C4-2B (cell line): ENCODE data around the gene PHKA1.

ENCODE experiments used
- H3K27ac ChIP-seq: fragments of 450-650 bp; 2 replicates; pipeline ENCODE4 v1.5.1; 2017
- CTCF ChIP-seq: fragments of 450-650 bp; conservative IDR thresholded peaks from 2 replicates; pipeline ENCODE4 v1.5.1; 2017; ENCODE audit warnings: mild to moderate bottlenecking
- ZFX ChIP-seq: fragments of 450-650 bp; IDR thresholded peaks from 2 replicates; pipeline ENCODE4 v1.6.1; 2017

Gene PHKA1

GRCh38 chrX:72662020-72662747 lies 51.9 kb downstream of the PHKA1 start:
- H3K27ac ChIP-seq, result no peak overlapping the region
- TF ChIP-seq CTCF (no peak), ZFX (no peak)

DNA sequence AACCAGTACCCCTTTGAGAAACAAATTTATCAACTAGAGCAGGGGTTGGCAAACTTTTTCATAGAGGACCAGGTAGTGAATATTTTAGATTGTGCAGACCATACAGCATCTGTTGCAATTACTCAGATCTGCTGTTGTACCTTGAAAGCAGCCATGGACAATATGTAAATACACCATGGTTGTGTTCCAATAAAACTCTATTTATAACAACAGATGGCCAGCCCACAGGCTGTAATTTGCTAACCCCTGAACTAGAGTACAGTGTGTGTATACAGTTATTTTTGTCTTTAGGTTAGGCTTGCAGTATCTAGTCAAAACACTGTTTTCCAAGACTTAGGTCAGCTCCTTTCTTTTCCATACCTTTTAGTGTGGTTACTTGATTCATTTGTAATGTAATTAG lies 54.4 kb downstream of the PHKA1 start:
- TF ChIP-seq ZFX (no peak), CTCF (no peak)
- no peak overlapping the region for H3K27ac ChIP-seq

DNA sequence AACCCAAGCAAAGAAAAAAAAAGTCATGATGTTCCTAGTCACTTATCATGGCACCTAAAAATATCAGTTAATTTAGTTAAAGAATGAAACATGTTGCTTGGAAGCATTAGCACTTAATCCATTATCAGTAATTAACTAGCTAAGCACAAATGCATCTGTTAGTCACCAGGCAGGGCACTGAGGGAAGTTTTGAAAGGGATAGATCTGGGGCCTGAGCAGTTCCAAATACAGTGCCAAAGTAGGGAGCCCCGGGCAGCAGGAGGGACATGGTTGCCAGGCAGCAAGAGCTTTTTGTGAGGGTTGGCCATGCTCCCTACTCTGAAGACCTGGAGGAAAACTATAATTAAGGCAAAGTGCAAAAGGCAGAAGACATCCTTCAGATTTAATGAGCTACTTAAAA lies 62.0 kb downstream of the PHKA1 start:
- TF ChIP-seq ZFX (no peak), CTCF (no peak)
- no peak overlapping the region for H3K27ac ChIP-seq

- TF ChIP-seq CTCF (no peak), ZFX (no peak)
- no peak overlapping the region for H3K27ac ChIP-seq
Observed at GRCh38 chrX:72644946-72645345, 69.2 kb downstream of the PHKA1 start.

DNA sequence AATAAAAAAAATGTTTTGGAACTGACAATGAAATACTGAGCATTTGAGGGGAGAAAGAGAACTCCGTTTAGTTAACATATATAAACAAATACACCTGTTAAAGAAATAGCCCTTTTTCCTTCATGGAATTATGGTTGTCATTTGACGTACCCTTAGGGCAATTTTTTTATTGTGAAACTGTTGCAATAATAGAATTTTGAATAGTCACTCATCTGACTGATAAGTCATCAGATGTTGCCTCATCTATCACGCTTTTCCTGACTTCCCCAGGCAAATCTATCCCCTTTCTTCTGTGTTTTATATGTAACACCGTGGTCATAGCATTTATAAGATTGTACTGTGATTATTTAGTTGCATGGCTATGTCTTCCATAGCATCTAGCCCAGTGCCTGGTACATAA lies 72.5 kb downstream of the PHKA1 start:
- H3K27ac ChIP-seq, result no peak overlapping the region
- TF ChIP-seq CTCF (no peak), ZFX (no peak)

DNA sequence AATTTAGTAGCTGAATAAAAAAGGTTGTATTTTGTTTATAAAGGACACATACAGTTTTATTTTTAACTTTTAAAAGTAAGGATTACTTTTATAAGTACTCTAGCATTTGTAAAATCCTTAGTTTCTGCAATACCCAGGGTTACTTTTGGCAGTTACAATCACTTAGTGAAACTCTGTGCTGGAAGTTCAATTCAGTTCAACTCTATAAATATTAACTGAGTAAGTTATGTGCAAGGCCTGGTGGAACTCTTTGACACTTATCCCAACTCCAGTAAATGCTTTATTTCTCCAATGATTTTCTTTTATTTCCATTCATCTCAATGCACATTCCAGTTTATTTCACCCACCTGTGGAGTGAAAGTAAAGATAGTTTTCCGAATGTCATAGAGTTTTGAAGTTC lies 78.2 kb downstream of the PHKA1 start:
- TF ChIP-seq ZFX, result no peak
- no peak overlapping the region for H3K27ac ChIP-seq

DNA sequence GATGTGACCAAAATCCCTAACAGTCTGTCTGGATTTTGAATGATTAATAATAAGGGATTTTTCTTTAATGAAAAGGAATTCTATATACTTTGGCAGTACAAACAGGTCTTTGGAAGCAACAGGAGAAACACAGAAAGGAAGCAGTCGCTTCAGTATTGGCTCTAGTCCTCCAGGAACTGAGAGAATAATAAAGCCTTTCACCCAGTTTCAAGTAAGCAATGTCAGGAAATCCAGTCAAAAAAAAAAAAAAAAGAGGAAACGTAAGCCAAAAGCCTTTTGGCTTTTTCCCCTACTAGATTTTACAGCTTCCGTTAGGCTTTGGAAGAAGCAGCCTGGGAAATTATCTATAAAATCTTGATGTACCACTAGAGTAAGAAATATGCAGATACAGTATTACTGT lies 79.8 kb downstream of the PHKA1 start:
- H3K27ac ChIP-seq, result no peak overlapping the region
- TF ChIP-seq CTCF, result no peak
- no peak for TF ChIP-seq ZFX

DNA sequence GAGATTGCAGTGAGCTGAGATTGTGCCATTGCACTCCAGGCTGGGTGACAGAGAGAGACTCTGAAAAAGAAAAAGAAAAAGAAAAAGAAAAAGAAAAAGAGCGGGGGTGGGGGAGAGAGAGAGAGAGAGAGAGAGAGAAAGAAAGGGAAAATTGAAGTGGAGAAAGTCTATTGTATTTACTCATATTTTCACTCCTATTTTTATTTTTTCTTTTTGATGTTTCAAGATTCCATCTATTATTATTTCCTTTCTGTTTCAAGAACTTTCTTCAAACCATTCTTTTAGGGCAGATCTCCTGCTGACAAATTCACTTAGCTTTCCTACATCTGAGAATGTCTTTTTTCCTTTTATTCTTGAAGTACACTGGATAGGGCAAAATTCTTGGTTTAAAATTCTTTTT lies 83.9 kb downstream of the PHKA1 start:
- no peak for TF ChIP-seq ZFX
- no peak for TF ChIP-seq CTCF
- H3K27ac ChIP-seq, result no peak overlapping the region
